Activated CD4-positive, alpha-beta T cell treated with anti-CD3 and anti-CD28 coated beads, Interleukin-2, amount 50 U/mL, for 16 hours (primary cell): Measurements from ENCODE around the gene PRICKLE2.

Experiments used
- DNase-seq: peaks from one replicate; pipeline ENCODE4 v3.0.0-alpha.2; 2020

PRICKLE2 gene

DNA sequence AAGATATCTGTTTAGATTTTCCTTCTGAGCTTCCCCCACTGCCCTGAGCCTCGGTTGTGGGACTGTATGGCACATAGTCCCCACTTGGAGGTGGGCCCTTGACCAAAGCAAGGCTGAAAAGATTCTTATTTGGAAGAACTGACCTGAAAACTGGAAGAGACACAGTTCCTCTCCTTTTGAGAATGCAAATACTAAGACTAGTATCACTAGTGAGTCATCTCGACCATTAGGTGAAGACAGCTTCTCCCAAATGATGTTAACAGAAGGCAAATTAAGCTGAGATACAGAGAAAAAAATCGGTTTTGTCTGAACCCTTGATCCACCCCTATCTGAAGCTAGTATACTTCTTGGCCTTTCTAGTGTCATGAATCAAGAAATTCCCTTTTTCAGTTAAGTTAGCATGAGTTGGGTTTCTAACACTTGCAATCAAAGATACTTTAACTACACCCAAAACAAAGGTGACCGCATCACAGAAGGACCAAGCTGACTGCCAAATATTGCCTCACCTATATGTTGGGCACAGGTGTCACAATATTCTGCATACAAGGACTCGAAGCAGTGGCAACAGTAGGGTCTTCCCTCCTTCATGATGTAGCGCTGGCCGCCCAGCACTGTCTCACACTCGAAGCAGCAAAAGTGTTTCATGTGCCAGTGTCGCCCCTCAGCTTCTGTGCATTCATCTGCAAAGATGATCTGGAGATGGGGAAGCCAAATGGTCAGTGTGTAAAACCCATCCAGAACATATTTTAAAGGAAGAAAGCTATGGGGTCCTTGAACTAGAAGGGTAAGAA, 72.4 kb downstream of the PRICKLE2 start:
- no peak for DNase-seq

DNA sequence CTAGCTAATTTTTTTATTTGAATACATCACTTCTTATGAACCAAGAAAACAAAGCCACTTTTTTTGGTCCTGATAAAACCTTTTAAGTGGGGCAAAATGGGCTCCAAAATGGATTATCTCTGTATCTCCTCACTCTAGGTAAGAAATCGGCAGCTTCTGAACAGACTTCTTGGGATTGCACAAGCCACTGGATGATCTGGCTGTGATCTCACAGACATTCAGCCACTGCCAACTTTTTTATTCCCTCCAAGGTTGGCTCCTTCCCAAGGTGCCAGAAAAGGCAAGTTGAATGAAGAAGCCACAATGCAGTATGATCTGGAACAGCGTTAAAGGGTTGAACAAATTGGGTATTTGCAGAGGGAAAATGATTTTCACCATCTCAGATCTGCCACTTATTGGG, 73.2 kb downstream of the PRICKLE2 start:
- DNase-seq: no peak

DNA sequence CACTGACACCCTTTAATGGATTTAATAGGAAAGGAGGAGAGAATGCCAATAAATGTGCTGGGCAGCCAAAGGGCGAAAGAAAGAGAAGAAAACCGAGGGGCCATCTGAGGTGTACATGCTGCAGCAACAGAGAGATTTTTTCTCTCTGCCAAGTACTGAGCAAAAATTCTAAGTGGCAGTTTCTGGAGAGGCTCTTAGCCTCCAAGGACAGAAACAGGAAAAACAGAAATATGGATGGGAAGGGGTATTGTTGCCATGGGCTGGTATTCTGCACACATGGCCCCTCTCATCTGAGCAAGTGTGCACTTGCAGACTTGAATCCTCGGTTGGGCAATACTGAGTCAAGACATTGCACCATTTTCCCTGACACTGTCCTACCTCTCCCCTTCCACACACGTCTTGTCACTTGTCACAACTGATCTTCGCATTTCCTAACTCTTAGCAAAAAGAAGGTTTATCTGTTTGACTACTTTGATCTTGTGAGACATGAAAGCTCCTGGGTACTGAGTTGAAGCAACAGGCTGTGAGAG, 73.9 kb downstream of the PRICKLE2 start:
- no peak for DNase-seq

DNA sequence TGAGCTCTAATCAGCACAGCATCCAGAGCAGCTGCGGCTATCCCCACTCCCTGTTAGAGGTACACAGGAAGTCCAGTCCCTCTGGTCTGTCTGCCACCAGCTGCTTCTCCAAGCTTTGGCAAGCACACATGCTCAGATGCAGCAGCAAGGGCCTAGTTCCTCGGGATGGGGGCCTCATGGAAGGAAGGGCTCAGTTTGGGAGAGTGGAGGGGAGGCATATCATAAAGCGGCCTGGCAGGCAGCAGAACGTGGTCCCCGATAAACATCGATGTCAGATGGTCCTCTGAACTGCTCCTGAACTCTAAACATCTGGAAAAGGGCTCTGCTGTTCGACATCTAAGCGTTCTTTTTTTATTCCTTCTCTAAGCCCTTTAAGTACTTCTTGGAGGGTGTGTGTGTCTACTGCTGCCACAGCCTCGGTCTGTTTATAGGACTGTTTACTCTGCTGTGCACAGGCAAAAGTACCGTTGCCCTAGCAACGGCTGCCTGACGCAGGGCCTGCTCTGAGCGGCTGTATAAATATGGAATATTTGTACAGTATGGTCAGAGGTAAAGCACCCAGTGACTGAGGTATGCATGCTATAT, 74.6 kb downstream of the PRICKLE2 start:
- DNase-seq: no peak

DNA sequence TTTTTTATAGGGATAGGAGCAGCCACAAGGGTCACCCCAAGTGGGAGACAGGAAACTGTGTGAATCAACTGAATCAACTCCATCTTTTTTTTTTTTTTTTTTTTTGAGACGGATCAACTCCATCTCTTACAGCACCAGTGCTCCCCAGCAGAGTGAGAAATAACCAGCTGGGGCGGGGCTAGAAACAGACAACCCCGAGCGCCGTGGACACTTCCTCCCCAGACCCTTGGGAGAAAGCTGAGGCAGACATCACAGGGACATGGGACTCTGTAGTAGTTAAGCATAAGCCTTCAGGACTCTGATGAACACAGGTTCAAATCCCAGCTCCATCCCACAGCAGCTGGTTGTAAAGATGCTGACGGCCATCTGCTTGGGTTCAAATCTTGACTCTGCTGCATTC, 75.4 kb downstream of the PRICKLE2 start:
- no peak for DNase-seq

GRCh38 chr3:64148955-64149653, 76.2 kb downstream of the PRICKLE2 start:
- no peak for DNase-seq

DNA sequence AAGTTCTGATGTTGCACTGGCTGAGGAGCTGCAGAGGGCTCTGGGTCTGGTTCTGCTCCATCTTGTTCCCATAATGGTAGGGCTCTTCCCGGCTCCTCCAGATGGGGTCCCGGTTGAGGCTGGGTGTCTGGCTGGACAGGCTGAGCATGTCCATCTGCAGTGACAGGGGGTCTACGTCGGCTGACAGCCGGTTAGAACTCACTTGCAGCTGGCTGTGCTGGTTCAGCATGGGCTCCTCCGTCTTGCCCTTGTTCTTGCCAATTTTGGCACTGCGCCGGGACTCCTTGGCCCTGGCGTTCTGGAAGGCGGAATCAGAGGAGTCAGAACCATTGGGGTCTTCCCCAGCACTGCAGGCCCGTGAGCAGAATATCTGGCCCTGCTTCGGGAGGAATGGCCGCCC, 78.1 kb downstream of the PRICKLE2 start:
- no peak for DNase-seq

- no peak for DNase-seq
These were observed 79.8 kb downstream of the PRICKLE2 start for GRCh38 chr3:64145438-64145837.

- DNase-seq: no peak
These were observed 80.9 kb downstream of the PRICKLE2 start for GRCh38 chr3:64144241-64144900.

- no peak for DNase-seq
These were observed 81.7 kb downstream of the PRICKLE2 start for GRCh38 chr3:64143409-64144130.

GRCh38 chr3:64141476-64141875, 83.8 kb downstream of the PRICKLE2 start:
- no peak for DNase-seq

- DNase-seq: no peak
These were observed 84.6 kb downstream of the PRICKLE2 start for GRCh38 chr3:64140651-64141050.

- no peak for DNase-seq
These were observed 86.5 kb downstream of the PRICKLE2 start for GRCh38 chr3:64138656-64139375.

GRCh38 chr3:64138046-64138445, 87.2 kb downstream of the PRICKLE2 start:
- no peak for DNase-seq

- no peak for DNase-seq
These were observed 90.4 kb downstream of the PRICKLE2 start for GRCh38 chr3:64134882-64135281.

GRCh38 chr3:64133987-64134386, 91.3 kb downstream of the PRICKLE2 start:
- no peak for DNase-seq

DNA sequence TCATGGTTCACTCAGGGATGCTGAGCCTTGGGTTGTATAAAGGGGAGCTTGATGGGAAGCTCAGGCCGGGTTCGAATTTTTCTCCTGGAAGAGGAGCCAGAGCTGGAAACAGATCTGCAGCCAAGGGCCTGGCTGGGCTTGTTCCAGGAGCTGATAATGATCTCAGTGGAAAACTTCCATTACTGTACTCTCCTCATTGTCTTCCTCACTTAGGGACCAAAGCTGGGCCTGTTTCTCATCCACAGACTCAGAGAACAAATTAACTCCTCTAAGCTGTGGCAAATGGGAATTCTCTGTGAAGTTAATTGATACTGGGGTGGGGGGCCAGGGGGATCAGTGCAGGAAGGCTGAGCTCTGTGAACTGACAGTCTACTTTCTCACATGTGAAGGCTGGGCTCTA, 92.0 kb downstream of the PRICKLE2 start:
- DNase-seq: no peak

DNA sequence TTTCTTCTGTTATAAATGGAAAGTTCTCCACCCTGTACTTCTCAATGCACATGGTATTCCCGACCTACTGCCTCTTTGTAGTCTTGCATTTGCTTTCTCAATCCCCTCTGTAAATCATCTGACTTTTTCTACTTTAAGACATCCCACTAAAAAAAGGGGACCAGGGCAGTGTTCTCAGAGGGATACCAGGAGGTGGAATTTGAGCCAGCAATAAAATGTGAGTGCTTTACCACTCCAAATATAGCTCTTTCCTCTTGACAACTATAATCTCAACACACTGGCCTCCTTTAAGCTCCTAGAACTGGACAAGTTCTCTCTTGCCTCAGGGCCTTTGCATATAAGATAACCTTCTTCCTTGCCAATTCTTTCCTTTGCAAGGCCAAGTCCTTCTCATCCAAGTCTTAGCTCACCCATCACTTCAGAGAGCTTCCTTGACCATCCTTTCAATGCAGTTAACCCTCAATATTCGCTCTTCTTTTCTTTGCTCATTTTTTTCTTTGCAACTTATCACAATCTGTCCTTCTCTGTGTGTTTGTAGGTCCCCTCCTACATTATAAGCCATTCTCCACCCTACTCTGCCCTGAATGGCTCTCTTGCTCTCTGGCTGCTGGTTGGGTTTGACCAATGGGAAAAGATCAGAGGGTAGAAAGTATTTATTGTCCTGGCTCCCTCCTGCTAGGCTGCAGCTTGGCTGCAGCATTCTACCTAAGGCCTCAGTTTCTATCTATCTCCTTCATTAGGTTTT, 93.4 kb downstream of the PRICKLE2 start:
- no peak for DNase-seq

DNA sequence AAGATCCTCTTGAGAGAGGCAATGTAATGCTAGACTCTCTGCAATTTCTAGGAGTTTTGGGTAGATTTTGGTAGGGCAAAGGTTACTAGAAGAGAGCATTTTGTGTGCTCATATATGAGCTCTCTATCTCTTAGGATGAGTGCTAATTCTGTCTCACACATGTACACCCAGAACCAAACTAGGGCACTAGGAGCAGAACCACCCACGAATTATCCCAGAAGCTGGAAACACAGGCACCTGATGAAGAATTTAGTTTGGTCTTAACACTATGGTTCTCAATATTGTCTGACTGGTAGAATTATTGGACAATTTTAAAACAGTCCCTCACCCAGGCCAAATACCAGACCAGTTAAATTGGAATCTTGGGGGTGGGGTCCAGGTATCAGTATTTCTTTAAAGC, 94.8 kb downstream of the PRICKLE2 start:
- DNase-seq: no peak

GRCh38 chr3:64129581-64129980, 95.7 kb downstream of the PRICKLE2 start:
- no peak for DNase-seq

DNA sequence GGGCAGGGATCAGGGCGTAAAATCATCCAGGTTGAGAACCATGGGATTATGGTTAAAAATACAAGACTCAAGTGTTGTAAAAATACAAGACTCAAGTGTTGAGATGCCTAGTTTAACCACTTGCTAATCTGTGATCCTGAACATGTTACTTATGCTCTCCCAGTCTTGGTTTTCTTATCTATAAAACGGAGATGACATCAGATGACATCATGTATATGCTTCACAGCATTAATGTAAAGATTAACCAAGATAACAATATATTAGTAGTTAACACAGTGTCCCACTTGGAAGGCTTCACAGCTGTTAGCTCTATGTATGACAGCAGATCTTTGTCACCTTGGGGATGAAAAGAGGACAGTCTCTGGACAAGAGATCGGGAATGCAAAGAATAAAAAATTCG, 96.2 kb downstream of the PRICKLE2 start:
- no peak for DNase-seq
